ENCODE measurements around the gene IMPA2.
"Not testable (repeated sequence)": the region's sequence is repeated elsewhere in the genome, so short reads cannot be mapped to it uniquely, and the experiment has no call there.

IMPA2 gene

GRCh38 chr18:12052866-12053265 is 71.6 kb downstream of the IMPA2 start:
- DNase-seq: no peak

- no peak for DNase-seq
These were observed 72.0 kb downstream of the IMPA2 start for GRCh38 chr18:12053289-12053688.

GRCh38 chr18:12056034-12056883 is 75.0 kb downstream of the IMPA2 start:
- DNase-seq: no peak

GRCh38 chr18:12056884-12057402 is 75.6 kb downstream of the IMPA2 start:
- no peak for DNase-seq

- no peak for DNase-seq
These were observed 76.2 kb downstream of the IMPA2 start for GRCh38 chr18:12057419-12058039.

GRCh38 chr18:12059334-12060181 is 78.3 kb downstream of the IMPA2 start:
- DNase-seq: no peak

- DNase-seq: no peak
These were observed 79.0 kb downstream of the IMPA2 start for GRCh38 chr18:12060182-12060870.

GRCh38 chr18:12061685-12062084 is 80.4 kb downstream of the IMPA2 start:
- no peak for DNase-seq

GRCh38 chr18:12062974-12063373 is 81.7 kb downstream of the IMPA2 start:
- DNase-seq: no peak

GRCh38 chr18:12064086-12064763 is 82.9 kb downstream of the IMPA2 start:
- DNase-seq: no peak

- no peak for DNase-seq
These were observed 84.1 kb downstream of the IMPA2 start for GRCh38 chr18:12065397-12065796.

GRCh38 chr18:12066910-12067511 is 85.7 kb downstream of the IMPA2 start:
- DNase-seq: no peak

- no peak for DNase-seq
These were observed 86.4 kb downstream of the IMPA2 start for GRCh38 chr18:12067671-12068070.

- not testable (repeated sequence) for DNase-seq
These were observed 87.1 kb downstream of the IMPA2 start for GRCh38 chr18:12068316-12068949.

GRCh38 chr18:12068950-12069320 is 87.6 kb downstream of the IMPA2 start:
- no peak for DNase-seq

- DNase-seq: not testable (repeated sequence)
These were observed 89.8 kb downstream of the IMPA2 start for GRCh38 chr18:12071066-12071465.

GRCh38 chr18:12072996-12073395 is 91.7 kb downstream of the IMPA2 start:
- DNase-seq: no peak

GRCh38 chr18:12074736-12075135 is 93.4 kb downstream of the IMPA2 start:
- no peak for DNase-seq

GRCh38 chr18:12076424-12077140 is 95.3 kb downstream of the IMPA2 start:
- no peak for DNase-seq

- DNase-seq: not testable (repeated sequence)
These were observed 96.7 kb downstream of the IMPA2 start for GRCh38 chr18:12077994-12078393.
